Measurements from ENCODE around the gene MEGF10. TPM values are rescaled to one million over a fixed set of nuclear protein-coding genes. Genes with fewer than 3 reads are reported as not detected.
"Not testable (repeated sequence)": the region's sequence is repeated elsewhere in the genome, so short reads cannot be mapped to it uniquely, and the experiment has no call there.

MEGF10 gene
- total RNA-seq, 2 experiments from 2014 or later, result not detected

- BruUV-seq (replicated peaks), result no TSS peak
- H3K9me3 ChIP-seq (ENCODE audit: low read length), result no peaks in the 10 kb centered on the region
- H3K4me3 ChIP-seq (ENCODE audit: low read depth, low read length, poor library complexity, severe bottlenecking), result no peak overlapping the region
- H3K79me2 ChIP-seq (ENCODE audit: insufficient read depth, low read depth, low read length), result no peaks in the 10 kb centered on the region
- ChIA-PET POLR2A (interaction anchor here (0.6 kb wide), 1 partner anchor 94 kb away, joined by 3 read pairs; no protein-coding TSS in a partner anchor), CTCF (ENCODE audit: unreplicated experiment) (no interaction called here)
- H3K27ac ChIP-seq (ENCODE audit: low read depth, low read length, poor library complexity, severe bottlenecking), result no peak overlapping the region
- H4K20me1 ChIP-seq (ENCODE audit: insufficient read depth, low read length), result no peaks in the 10 kb centered on the region
- H3K4me1 ChIP-seq (ENCODE audit: insufficient read depth, low read length, poor library complexity, severe bottlenecking), result no peaks in the 10 kb centered on the region
- H2AFZ ChIP-seq (ENCODE audit: low read length), result no peak overlapping the region
- intact Hi-C loops (cut with micrococcal nuclease; ENCODE audit: unreplicated experiment), result no loop called here
- DNase-seq (ENCODE audit: low spot score), result no peak
- H3K4me2 ChIP-seq (ENCODE audit: low read length), result no peak overlapping the region
- TF ChIP-seq, protein P1, sequence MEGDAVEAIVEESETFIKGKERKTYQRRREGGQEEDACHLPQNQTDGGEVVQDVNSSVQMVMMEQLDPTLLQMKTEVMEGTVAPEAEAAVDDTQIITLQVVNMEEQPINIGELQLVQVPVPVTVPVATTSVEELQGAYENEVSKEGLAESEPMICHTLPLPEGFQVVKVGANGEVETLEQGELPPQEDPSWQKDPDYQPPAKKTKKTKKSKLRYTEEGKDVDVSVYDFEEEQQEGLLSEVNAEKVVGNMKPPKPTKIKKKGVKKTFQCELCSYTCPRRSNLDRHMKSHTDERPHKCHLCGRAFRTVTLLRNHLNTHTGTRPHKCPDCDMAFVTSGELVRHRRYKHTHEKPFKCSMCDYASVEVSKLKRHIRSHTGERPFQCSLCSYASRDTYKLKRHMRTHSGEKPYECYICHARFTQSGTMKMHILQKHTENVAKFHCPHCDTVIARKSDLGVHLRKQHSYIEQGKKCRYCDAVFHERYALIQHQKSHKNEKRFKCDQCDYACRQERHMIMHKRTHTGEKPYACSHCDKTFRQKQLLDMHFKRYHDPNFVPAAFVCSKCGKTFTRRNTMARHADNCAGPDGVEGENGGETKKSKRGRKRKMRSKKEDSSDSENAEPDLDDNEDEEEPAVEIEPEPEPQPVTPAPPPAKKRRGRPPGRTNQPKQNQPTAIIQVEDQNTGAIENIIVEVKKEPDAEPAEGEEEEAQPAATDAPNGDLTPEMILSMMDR (conservative IDR thresholded peaks at IDR 0.05; ENCODE audit: low read length), result no peak
- no peak for TF ChIP-seq EZH2phosphoT487 (IDR thresholded peaks at IDR 0.05; ENCODE audit: borderline replicate concordance, low read depth, low read length)
- H3K36me3 ChIP-seq (ENCODE audit: insufficient read depth, low read length), result no peaks in the 10 kb centered on the region
- H3K9me2 ChIP-seq (ENCODE audit: insufficient read depth, low read length), result no peaks in the 10 kb centered on the region
Measured at GRCh38 chr5:127254729-127255284, 35.8 kb upstream of the MEGF10 start.

DNA sequence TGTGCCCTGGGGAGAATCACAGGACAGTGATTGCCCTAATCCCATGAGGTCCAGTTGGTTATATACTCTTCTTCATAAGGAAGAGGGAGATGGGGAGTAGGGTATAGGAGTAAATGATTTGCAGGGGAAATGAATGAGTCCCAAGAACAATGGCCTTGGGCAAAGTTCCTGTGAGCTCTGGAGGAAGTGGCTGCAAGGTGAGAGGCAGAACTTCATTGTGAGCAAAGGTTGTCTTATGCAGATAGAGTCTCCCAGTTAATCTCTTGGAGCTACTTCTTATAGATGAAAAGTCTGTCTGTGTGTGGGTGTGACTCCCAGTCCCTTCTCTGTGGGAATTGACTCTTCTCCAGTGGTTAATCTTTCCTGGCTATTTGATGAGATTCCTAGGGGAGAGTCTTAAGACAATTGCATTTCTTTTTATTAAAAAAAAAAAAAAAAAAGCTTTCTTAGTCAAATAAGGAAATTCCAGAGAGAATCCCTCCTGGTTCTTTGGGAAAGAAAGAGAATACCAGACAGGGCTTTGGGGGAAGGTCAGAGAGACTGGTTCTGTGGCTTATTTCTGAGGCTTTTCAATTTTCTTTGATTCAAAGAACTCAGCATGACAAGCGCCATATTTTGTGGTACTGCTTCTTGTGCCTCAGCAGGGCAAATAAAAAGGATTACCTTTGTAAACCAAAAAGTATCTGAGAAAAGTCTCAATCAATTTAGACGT is 33.6 kb upstream of the MEGF10 start:
- no peak overlapping the region for H3K4me2 ChIP-seq (ENCODE audit: low read length)
- no peaks in the 10 kb centered on the region for H3K4me1 ChIP-seq (ENCODE audit: insufficient read depth, low read length, poor library complexity, severe bottlenecking)
- H3K36me3 ChIP-seq (ENCODE audit: insufficient read depth, low read length), result no peaks in the 10 kb centered on the region
- no peaks in the 10 kb centered on the region for H3K79me2 ChIP-seq (ENCODE audit: insufficient read depth, low read depth, low read length)
- no TSS peak for BruUV-seq (replicated peaks)
- no peak overlapping the region for H3K4me3 ChIP-seq (ENCODE audit: low read depth, low read length, poor library complexity, severe bottlenecking)
- CTCF ChIA-PET (ENCODE audit: unreplicated experiment), result no interaction called here
- H3K9me3 ChIP-seq (ENCODE audit: low read length), result no peaks in the 10 kb centered on the region
- no peaks in the 10 kb centered on the region for H4K20me1 ChIP-seq (ENCODE audit: insufficient read depth, low read length)
- H2AFZ ChIP-seq (ENCODE audit: low read length), result no peak overlapping the region
- H3K27ac ChIP-seq (ENCODE audit: low read depth, low read length, poor library complexity, severe bottlenecking), result no peak overlapping the region
- no peaks in the 10 kb centered on the region for H3K9me2 ChIP-seq (ENCODE audit: insufficient read depth, low read length)
- TF ChIP-seq, protein P1 (conservative IDR thresholded peaks at IDR 0.05; ENCODE audit: low read length), result no peak
- TF ChIP-seq EZH2phosphoT487 (IDR thresholded peaks at IDR 0.05; ENCODE audit: borderline replicate concordance, low read depth, low read length), result no peak
- POLR2A ChIA-PET, result no interaction called here
- intact Hi-C loops (cut with micrococcal nuclease; ENCODE audit: unreplicated experiment), result no loop called here
- DNase-seq (ENCODE audit: low spot score), result no peak

GRCh38 chr5:127260686-127261085 is 29.9 kb upstream of the MEGF10 start:
- H3K27ac ChIP-seq (ENCODE audit: low read depth, low read length, poor library complexity, severe bottlenecking), result no peak overlapping the region
- no peak overlapping the region for H3K4me3 ChIP-seq (ENCODE audit: low read depth, low read length, poor library complexity, severe bottlenecking)
- no peaks in the 10 kb centered on the region for H3K36me3 ChIP-seq (ENCODE audit: insufficient read depth, low read length)
- no peak for DNase-seq (ENCODE audit: low spot score)
- BruUV-seq (replicated peaks), result no TSS peak
- TF ChIP-seq EZH2phosphoT487 (IDR thresholded peaks at IDR 0.05; ENCODE audit: borderline replicate concordance, low read depth, low read length), result no peak
- TF ChIP-seq, protein P1 (conservative IDR thresholded peaks at IDR 0.05; ENCODE audit: low read length), result no peak
- no peaks in the 10 kb centered on the region for H3K79me2 ChIP-seq (ENCODE audit: insufficient read depth, low read depth, low read length)
- ChIA-PET CTCF (ENCODE audit: unreplicated experiment) (no interaction called here), POLR2A (no interaction called here)
- H2AFZ ChIP-seq (ENCODE audit: low read length), result no peak overlapping the region
- H3K9me2 ChIP-seq (ENCODE audit: insufficient read depth, low read length), result no peaks in the 10 kb centered on the region
- no peaks in the 10 kb centered on the region for H3K9me3 ChIP-seq (ENCODE audit: low read length)
- no peaks in the 10 kb centered on the region for H3K4me1 ChIP-seq (ENCODE audit: insufficient read depth, low read length, poor library complexity, severe bottlenecking)
- no peaks in the 10 kb centered on the region for H4K20me1 ChIP-seq (ENCODE audit: insufficient read depth, low read length)
- intact Hi-C loops (cut with micrococcal nuclease; ENCODE audit: unreplicated experiment), result no loop called here
- H3K4me2 ChIP-seq (ENCODE audit: low read length), result no peak overlapping the region

DNA sequence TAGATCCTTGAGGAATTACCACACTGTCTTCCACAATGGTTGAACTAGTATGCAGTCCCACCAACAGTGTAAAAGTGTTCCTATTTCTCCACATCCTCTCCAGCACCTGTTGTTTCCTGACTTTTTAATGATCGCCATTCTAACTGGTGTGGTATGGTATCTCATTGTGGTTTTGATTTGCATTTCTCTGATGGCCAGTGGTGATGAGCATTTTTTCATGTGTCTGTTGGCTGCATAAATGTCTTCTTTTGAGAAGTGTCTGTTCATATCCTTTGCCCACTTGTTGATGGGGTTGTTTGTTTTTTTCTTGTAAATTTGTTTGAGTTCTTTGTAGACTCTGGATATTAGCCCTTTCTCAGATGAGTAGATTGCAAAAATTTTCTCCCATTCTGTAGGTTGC is 25.1 kb upstream of the MEGF10 start:
- H3K79me2 ChIP-seq (ENCODE audit: insufficient read depth, low read depth, low read length); H3K27ac ChIP-seq (ENCODE audit: low read depth, low read length, poor library complexity, severe bottlenecking); BruUV-seq (replicated peaks); H3K9me2 ChIP-seq (ENCODE audit: insufficient read depth, low read length); H3K4me3 ChIP-seq (ENCODE audit: low read depth, low read length, poor library complexity, severe bottlenecking); H2AFZ ChIP-seq (ENCODE audit: low read length); intact Hi-C loops (cut with micrococcal nuclease; ENCODE audit: unreplicated experiment); POLR2A ChIA-PET; DNase-seq (ENCODE audit: low spot score); H3K36me3 ChIP-seq (ENCODE audit: insufficient read depth, low read length); H4K20me1 ChIP-seq (ENCODE audit: insufficient read depth, low read length); H3K4me1 ChIP-seq (ENCODE audit: insufficient read depth, low read length, poor library complexity, severe bottlenecking); H3K4me2 ChIP-seq (ENCODE audit: low read length); CTCF ChIA-PET (ENCODE audit: unreplicated experiment); H3K9me3 ChIP-seq (ENCODE audit: low read length): not testable (repeated sequence)

Measured in OCI-LY7 (cell line).